SK-N-SH (cell line): ENCODE measurements around the gene ING5.

Source experiments
- CTCF ChIP-seq: fragments of 200-600 bp; sonication (generic); IDR thresholded peaks from 2 replicates; pipeline ENCODE4 v1.6.1; 2017; ENCODE audit warnings: antibody characterized with exemption, mild to moderate bottlenecking, moderate library complexity
- FOSL2 ChIP-seq: IDR thresholded peaks from 2 replicates; pipeline ENCODE4 v1.4.0; 2012; ENCODE audit warnings: low read depth, mild to moderate bottlenecking, moderate library complexity, borderline replicate concordance
- FOXM1 ChIP-seq: IDR thresholded peaks from 2 replicates; pipeline ENCODE4 v1.4.0; 2012; ENCODE audit warnings: low read depth, mild to moderate bottlenecking
- SIN3A ChIP-seq: IDR thresholded peaks from 2 replicates; pipeline ENCODE4 v1.6.1; 2012; ENCODE audit warnings: low read depth, mild to moderate bottlenecking, low read length, moderate library complexity, borderline replicate concordance
- TCF12 ChIP-seq: IDR thresholded peaks from 2 replicates; pipeline ENCODE4 v1.4.0; 2012

GRCh38 chr2:241751152-241751551 lies 49.3 kb downstream of the ING5 start:
- TF ChIP-seq TCF12 (no peak), CTCF (no peak), SIN3A (no peak), FOXM1 (no peak), FOSL2 (no peak)
